GM18870 (cell line): Measurements from ENCODE around the gene SERPINE1.
"Not testable (repeated sequence)": the region's sequence is repeated elsewhere in the genome, so short reads cannot be mapped to it uniquely, and the experiment has no call there.

Source experiments
- ATAC-seq: cut with Tn5 transposase; IDR thresholded peaks from one replicate; pipeline ENCODE4 v1.9.1; 2021; ENCODE audit warnings: moderate library complexity; ENCODE audit not compliant: unreplicated experiment

SERPINE1 gene

GRCh38 chr7:101121991-101122932 is 4.6 kb upstream of the SERPINE1 start:
- no peak for ATAC-seq

- no peak for ATAC-seq
Observed at GRCh38 chr7:101122933-101123702, 3.8 kb upstream of the SERPINE1 start.

DNA sequence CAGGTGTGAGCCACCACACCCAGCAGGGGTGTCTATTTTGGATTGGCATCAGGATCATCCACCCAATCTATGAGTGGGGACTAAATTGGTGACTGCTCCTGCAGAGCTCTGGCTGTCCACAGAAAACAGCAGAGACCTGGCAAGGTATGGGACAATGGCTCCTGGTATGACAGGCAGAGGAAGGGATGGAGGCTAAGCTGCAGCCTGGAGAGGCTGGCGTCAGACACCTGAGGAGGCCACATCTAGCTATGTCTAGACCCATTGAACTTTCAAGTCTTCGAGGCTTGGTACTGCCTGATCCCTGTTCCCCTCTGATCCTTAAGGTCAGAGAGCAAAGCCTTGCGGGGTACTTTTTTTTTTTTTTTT is 3.2 kb upstream of the SERPINE1 start:
- ATAC-seq = no peak

GRCh38 chr7:101124376-101125056 is 2.4 kb upstream of the SERPINE1 start:
- ATAC-seq = no peak

- ATAC-seq = no peak
Observed at GRCh38 chr7:101125989-101126650, 784 bp upstream of the SERPINE1 start.

- ATAC-seq = no peak
Observed at GRCh38 chr7:101127460-101128039, 646 bp downstream of the SERPINE1 start.

GRCh38 chr7:101128040-101128834 is 1.3 kb downstream of the SERPINE1 start:
- ATAC-seq = no peak

DNA sequence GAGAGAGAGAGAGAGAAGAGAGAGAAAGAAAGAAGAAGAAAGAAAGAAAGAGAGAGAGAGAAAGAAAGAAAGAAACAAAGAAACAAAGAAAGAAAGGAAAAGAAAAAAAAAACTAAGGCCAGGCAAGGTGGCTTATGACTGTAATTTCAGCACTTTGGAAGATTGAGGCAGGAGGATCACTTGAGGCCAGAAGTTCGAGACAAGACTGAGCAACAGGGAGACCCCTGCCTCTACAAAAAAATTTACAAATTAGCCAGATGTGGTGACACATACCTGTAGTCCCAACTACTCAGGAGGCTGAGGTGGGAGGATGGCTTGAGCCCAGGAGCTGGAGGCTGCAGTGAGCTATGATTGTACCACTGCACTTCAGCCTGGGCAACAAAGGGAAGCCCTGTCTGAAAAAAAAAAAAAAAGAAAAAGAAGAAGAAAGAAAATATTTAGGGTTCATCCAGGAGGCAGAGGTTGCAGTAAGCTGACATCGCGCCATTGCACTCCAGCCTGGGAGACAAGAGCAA is 2.8 kb downstream of the SERPINE1 start:
- ATAC-seq = no peak

GRCh38 chr7:101132626-101133600 is 6.0 kb downstream of the SERPINE1 start:
- not testable (repeated sequence) for ATAC-seq

DNA sequence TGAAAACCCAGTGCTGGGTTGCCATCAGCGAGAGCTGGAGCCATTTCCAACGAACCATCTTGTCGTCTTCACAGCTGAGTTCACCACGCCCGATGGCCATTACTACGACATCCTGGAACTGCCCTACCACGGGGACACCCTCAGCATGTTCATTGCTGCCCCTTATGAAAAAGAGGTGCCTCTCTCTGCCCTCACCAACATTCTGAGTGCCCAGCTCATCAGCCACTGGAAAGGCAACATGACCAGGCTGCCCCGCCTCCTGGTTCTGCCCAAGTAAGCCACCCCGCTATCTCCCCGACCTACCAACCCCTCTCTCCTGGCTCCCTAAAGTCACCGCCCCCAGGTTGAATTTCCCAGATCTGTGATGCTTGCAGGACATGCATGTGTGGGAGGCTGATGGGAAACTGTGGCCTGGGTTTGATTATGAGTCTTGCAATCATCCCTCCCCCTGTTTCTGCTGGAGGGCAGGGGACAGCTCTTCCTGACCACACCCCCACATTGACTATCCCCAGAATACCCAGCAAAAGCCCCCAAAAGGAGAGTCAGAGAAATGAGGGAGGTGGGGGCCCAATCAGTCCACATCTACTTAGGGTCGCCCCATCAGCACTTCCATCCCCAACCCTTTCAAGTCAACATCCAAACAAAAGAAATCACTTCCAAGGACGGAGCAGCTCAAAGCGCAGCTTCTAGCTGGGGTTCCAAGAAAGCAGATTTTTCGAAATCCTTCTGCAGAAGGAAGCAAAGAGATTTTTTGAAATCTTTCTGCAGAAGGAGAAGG is 6.9 kb downstream of the SERPINE1 start:
- no peak for ATAC-seq

DNA sequence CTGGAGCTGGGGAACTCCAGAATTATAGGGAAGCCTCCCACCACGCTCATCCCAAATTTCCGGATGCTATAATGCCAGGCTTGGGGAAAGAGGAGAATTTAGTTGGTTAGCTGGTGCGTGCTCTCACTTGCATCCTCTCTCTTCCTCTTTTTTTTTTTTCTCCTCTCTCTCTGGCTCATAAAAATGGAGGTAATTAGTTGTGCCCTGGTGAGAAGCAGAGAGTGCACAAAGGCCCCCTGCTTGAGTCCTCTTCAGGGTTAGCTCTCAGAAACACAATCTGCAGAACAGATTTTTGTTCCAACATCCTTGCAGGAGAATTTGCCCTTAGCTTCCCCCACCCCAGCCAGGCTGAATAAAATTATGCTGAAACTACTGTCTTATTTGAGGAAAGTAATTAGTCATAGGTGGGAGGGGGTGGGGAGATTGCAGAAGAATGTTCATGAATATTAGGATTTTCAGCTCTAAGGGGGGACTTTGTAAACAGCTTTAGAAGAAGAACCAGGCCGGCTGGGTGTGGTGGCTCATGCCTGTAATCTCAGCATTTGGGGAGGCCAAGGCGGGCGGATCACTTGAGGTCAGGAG is 7.6 kb downstream of the SERPINE1 start:
- no peak for ATAC-seq

GRCh38 chr7:101137651-101138212 is 10.8 kb downstream of the SERPINE1 start:
- no peak for ATAC-seq

DNA sequence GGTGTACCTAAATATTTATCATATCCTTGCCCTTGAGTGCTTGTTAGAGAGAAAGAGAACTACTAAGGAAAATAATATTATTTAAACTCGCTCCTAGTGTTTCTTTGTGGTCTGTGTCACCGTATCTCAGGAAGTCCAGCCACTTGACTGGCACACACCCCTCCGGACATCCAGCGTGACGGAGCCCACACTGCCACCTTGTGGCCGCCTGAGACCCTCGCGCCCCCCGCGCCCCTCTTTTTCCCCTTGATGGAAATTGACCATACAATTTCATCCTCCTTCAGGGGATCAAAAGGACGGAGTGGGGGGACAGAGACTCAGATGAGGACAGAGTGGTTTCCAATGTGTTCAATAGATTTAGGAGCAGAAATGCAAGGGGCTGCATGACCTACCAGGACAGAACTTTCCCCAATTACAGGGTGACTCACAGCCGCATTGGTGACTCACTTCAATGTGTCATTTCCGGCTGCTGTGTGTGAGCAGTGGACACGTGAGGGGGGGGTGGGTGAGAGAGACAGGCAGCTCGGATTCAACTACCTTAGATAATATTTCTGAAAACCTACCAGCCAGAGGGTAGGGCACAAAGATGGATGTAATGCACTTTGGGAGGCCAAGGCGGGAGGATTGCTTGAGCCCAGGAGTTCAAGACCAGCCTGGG is 11.4 kb downstream of the SERPINE1 start:
- ATAC-seq = no peak

GRCh38 chr7:101140339-101140699 is 13.4 kb downstream of the SERPINE1 start:
- no peak for ATAC-seq

- ATAC-seq = no peak
Observed at GRCh38 chr7:101140746-101141382, 14.0 kb downstream of the SERPINE1 start.
